NCI-H146 (cell line): ENCODE data around the gene SBF2.
A peak's percentile ranks its signal among the peaks of the same experiment; 100 is the strongest.

Source experiments
- DNase-seq: peaks from one replicate; lab custom pipeline; 2025; lab: John Stamatoyannopoulos, UW

Gene SBF2

DNA sequence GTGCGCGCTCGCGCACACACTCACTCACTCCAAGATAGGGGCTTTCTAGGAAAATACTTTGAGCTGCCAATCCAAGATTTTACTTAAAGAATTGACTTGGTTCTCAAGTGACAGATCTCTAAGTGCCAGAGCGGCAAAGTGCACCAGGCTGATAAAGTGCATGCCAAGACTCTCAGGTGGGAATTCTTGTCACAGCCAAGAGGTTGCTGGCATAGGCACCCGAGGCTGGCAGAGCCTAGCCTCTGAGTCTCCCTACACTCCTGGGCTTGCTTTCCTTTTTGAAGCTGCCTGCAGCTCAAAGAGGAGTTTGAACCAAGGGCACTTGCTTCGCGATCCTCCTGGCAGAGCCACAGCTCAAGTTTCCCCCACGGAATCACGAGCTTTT, 8.3 kb upstream of the SBF2 start:
- DNase-seq, result no peak

DNA sequence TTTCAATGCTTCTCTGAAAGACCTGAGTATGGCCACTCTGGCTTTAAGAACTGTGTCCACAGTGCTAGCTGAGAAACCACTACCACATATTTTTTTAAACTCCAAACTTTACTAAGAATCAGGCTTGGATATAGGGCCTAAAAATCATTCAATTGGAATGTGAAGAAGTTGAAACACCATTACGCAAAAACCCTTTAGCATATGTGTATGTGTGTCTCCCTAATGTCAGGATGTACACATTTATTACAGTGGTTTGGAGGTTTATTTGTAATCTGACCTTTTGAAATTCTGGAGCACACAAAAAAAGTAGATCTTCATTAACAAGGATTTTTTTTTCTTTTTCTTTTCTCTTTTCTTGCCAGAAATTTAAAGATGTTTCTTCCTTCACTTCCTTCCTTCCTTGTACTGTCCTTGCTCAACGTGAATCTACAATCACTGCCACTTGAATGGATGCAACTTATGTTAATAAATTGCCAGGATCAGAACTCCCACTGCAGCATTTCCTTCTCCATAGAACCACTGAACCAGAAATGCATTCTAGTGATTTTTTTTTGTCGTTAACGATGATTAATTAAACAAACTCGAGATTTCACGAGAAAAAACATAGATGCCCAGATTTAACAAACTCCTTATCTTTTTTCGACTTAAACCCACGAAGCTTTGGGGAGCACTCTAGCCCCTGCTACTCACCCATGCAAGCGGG, 7.8 kb upstream of the SBF2 start:
- DNase-seq, result no peak

DNA sequence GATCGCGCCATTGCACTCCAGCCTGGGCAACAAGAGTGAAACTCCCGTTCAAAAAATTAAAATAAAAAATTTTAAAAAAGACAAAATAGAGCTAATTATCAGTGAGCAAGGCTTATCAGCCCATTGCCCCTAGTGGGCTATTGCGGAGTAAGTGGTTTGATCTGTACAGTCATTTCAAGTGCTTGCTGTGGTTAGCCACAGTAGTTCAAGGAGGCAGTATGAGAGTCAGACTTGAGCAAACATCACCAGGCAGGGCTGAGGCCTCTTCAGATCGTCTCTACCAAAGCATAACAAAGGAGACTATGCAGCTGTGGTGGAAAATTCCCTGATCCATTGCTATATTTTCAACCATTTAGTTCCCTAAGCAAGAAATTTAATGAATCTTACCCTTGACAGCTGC, 4.3 kb upstream of the SBF2 start:
- no peak for DNase-seq

- no peak for DNase-seq
Observed at GRCh38 chr11:10295064-10295901, 1.3 kb upstream of the SBF2 start.

DNA sequence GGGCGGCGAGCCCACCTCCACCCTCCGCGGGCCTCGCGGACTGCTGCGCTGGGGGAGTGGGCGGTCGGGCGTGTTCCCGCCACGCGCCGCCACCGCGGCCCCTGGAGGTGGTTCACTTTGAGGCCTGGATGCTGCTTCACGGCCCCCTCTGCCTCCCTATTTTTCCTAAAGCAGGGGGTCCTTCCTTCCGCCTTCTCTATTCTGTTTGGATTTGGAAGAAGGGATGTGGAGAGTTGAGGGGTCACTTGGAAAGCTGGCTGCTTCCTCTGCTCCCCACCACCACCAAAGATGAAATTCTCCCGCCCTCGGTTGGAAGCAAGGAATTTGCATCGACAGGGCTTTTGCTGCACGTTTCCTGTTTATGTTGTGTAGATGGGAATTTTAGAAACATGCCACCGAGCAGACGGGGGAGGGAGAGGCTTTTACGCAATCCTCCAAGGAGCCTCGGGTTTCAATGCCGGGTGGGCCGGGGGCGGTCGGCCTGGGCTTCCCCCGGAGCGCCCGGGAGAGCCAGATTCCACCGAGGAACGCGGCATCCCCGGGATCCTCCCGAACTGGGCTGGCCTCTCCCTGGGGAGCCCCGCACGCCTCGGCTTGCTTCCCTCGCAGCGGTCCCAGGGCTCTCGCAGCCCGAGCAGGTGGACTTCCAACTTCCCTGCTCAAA, 403 bp upstream of the SBF2 start:
- DNase-seq, result peak; percentile 61

DNA sequence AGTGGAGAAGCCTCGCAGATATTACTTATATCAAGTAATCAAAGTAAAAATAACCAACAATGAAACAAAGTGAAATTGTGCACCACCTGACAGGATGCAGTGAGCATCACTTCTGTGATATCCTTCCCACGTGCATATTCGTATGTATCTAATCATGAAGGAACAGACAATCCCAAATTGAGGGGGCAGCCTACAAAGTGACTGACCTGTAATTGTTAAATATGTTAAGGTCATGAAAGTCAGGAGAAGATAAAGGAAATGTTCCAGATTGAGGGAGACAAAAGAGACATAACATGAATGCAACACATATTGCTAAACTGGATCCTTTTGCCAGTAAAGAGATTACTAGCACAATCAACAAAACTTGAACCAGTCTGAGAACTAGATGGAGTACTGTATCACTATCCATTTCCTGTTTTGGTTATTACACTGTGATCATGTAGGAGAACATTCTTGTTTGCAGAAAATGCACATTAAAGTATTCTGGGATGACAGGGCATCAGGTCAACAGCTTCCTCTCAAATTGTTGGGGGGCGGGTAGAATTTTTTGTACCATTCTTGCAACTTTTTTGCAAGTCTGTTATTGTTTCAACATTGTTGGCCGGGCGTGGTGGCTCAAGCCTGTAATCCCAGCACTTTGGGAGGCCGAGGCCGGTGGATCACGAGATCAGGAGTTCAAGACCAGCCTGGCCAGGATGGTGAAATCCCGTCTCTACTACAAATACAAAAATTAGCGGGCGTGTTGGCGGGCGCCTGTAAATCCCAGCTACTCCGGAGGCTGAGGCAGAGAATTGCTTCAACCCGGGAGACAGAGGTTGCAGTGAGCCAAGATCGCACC, 2.0 kb downstream of the SBF2 start:
- DNase-seq, result no peak

DNA sequence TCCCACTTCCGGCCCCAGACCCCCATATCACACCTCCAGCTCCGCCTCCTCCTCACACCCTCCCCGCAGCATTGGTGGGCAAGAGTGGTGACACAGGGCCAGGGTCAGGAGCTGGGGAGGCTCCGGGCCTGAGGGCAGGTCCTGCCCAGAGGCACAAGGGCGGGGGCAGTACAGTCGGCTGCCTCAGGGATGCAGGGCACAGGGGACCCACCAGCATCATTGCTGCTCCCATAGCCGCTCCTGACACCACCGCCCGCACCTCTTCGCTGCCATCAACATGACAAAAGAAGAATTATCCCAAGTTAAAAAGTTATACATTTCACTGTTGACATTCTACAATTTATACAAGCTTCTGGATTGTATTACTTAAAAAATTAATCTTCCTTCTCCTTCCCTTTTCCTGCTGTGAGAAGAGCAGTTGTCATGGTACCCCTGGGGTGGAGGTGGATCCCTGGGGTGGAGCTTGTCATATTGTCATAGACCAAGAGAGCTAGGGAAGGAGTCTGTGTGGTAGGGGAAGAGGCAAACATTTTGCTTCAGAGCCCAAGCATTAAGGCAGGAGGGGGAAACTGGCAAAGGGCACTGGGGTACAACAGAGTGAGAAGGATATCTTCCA, 4.1 kb downstream of the SBF2 start:
- DNase-seq, result no peak

- DNase-seq, result no peak
Observed at GRCh38 chr11:10288881-10289764, 4.9 kb downstream of the SBF2 start.

DNA sequence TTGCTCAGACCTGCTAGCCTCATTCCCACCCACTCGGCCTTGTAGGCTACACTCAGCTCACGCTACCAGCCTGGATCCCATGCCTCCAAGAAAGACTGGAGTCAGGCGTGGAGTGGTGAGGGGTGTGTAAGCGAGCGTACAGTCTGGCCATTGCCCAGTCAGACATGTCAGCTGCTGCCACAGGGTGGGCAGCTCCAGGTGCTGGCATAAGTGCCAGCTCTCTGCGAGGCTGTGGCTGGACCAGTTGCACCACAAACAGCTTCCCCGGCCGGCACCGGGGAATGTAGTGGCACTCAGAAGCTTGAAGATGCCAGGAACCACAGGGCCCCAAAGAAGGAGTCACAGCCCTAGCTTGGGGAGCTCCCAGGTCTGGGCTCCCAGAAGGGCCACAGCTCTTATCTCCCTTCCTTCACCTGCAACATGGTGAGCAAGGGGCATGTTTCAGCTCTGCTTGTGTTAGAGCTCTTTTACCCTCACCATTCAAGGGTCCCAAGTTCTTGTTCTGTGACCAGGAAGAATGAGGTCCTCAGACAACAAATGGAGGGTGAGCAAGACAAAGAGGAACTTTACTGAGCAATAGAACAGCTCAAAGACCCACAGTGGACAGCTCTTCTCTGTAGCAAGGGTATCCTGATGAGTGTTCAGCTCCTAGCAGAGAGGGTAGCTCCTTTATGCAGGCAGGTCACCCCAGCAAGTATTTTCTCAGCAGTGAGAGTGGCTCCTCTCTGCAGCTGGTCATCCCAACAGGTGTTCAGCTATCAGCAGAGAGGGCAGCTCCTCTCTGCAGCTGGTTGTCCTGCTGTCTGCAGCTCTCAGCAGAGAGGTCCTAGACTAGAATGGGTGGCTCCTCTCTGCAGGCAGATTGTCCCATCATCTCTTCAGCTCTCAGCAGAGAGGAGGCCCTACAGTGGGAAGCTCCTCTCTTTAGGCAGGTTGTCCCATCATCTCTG, 6.0 kb downstream of the SBF2 start:
- peak; percentile 5 for DNase-seq

- DNase-seq, result no peak
Observed at GRCh38 chr11:10287140-10287539, 6.9 kb downstream of the SBF2 start.

GRCh38 chr11:10285148-10285802, 8.7 kb downstream of the SBF2 start:
- DNase-seq, result no peak

GRCh38 chr11:10283991-10284390, 10.0 kb downstream of the SBF2 start:
- DNase-seq, result no peak

DNA sequence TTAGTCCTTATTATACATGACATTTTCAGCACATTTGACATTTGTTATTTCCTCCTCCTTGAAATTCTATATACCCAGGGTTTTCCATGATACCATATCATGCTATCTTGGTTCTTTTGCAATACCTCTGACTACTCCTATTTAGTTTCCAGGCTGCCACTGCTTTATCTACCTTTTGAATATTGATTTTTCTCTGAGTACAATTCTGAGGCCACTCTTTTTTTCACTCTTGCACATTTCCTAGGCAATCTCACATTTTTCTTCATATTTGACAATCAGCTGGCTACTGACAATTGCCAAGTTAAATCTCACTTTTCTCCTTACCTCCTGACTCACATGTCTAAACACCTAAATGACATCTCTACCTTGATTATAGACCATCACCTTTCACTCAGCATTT, 11.9 kb downstream of the SBF2 start:
- no peak for DNase-seq

DNA sequence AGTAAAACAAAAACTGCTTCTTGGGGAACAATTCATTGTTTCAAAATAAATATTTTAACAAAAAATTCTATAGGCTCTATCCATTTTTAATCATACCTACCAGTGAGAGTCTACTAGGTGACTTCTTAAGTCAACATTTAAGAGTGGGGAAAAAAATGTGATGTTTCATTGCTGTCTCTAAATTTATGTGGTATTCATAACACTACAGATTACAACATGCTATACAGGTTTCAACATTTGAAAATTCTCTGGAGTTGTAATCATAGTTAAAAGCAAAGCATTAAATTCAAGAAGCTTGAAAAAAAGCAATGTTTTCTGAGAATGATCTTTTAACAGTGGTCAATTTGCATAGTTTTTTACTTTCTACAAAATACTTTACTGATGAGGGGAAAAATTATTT, 18.3 kb downstream of the SBF2 start:
- DNase-seq, result no peak

DNA sequence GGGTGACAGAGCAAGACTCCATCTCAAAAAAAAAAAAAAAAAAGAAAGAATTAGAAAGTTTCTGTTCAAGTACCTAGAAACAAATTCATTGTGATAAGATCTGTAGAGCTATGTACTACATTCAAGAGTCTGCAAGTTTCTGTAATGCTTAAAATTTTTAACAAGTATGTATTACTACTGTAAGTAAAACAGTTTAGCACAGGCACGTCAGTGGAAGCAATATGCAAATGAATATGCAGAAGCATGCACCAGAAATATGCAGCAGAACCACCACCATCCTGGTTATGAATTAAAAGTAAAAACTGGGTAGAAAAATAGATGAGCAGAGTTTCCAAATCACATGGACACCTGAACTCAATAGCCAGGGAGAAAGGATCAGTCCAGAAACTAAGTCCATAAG, 19.3 kb downstream of the SBF2 start:
- no peak for DNase-seq

DNA sequence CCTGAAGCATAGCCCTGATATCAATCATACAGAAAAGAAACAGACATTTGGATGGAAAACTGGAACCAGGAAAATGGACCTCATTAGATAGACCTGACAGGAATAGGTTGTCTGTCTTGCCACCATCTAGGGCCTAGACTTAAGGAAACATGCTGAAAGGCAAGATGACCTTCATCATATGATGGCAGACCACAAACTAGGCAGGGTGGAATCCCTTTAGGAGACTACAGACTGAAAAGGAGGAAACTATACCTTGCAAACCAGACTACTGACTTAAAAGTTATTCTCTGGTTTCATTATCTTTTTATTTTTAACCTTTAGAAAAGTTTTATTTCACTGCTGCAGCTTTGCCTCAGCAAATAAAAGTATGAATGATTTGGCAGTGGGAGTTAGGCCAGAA, 20.3 kb downstream of the SBF2 start:
- no peak for DNase-seq

GRCh38 chr11:10272132-10272531, 21.9 kb downstream of the SBF2 start:
- DNase-seq, result no peak

DNA sequence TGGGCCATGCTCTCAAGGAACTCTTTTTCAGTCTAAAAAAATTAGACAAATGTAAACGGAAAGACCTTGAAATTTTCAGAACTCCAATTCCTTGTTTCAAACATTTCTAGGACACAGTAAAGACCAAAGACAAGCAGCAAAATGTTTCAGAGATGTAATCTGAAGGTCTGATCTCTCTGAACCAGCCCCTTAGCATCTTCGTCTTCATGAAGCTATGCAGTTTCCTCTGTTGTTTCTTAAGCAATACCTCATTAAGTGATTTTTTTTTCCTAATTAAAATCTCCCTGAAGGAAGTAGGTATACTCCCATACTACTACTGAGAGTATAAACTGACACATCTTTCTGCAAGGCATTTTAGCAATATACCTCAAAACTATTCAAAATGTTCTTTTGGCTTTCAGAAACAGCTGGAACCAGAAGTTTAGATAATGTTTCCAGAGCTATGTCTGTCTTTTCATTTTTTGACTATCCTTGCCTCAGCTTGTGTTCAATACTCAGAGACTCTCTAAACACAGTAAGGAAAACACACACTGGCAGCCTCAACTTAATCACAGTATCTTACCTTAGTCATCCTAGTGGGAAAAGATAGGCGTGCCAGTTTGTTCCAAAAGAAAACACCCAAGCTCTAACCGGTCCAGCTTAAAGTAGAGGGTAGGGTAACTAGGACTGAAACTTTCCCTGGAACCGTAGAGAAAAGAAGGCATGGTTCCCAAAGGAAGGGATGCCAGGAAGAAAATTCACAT, 25.1 kb downstream of the SBF2 start:
- no peak for DNase-seq
